HEK293 (cell line): Measurements from ENCODE around the gene PPP1R3G.

Experiments
- CTCF ChIA-PET: fragments of 350-600 bp; formaldehyde crosslinking; extraction: SDS; loops from one replicate; lab custom pipeline; 2021; ENCODE audit warnings: antibody characterized with exemption; lab: Yijun Ruan, JAX
- POLR2A ChIA-PET: fragments of 300-600 bp; formaldehyde crosslinking; extraction: SDS; loops from one replicate; lab custom pipeline; 2020; ENCODE audit warnings: antibody characterized with exemption, inconsistent platforms; lab: Yijun Ruan, JAX
- H3K27ac ChIP-seq: fragments of 200-500 bp; sonication (Bioruptor generic); 2 replicates; pipeline ENCODE4 v1.5.1; 2014; ENCODE audit warnings: low read depth, low read length, control low read depth, inconsistent platforms; ENCODE audit errors: extremely low read depth
- H3K36me3 ChIP-seq, 2 experiments: fragments of 200-500 bp in 1 of 2; sonication (Bioruptor generic) in 1 of 2; 1 replicate in 1 of 2; 2 replicates in 1 of 2; pipeline ENCODE4 v1.5.1; 2014 to 2017; ENCODE audit warnings: inconsistent platforms in 2 of 2, low read length in 2 of 2; ENCODE audit not compliant: control insufficient read depth in 2 of 2, insufficient read depth in 1 of 2
- H3K4me1 ChIP-seq: fragments of 200-500 bp; sonication (Bioruptor generic); 2 replicates; pipeline ENCODE4 v1.5.1; 2014; ENCODE audit warnings: mild to moderate bottlenecking, low read length, inconsistent platforms; ENCODE audit not compliant: control insufficient read depth, insufficient read depth
- H3K4me3 ChIP-seq: 2 replicates; pipeline ENCODE4 v1.5.1; 2011; ENCODE audit warnings: low read depth, mild to moderate bottlenecking, control low read depth, low read length, moderate library complexity
- H3K9me3 ChIP-seq: fragments of 200-500 bp; sonication (Bioruptor generic); 2 replicates; pipeline ENCODE4 v1.5.1; 2014; ENCODE audit warnings: low read depth, low read length, inconsistent platforms; ENCODE audit not compliant: control insufficient read depth, insufficient read depth
- GLI4 ChIP-seq: fragments of 450-650 bp; formaldehyde crosslinking; IDR thresholded peaks from 2 replicates; pipeline ENCODE4 v1.5.1; 2016; ENCODE audit warnings: missing biosample characterization, missing genetic modification characterization
- KLF9 ChIP-seq: fragments of 450-650 bp; formaldehyde crosslinking; IDR thresholded peaks from 2 replicates; pipeline ENCODE4 v1.5.1; 2016; ENCODE audit warnings: missing biosample characterization, missing genetic modification characterization, low read depth
- SP7 ChIP-seq: fragments of 450-650 bp; formaldehyde crosslinking; IDR thresholded peaks from 2 replicates; pipeline ENCODE4 v1.5.1; 2016; ENCODE audit warnings: missing biosample characterization, missing genetic modification characterization
- TF ChIP-seq, protein P1 (sequence below): fragments of 450-650 bp; formaldehyde crosslinking; IDR thresholded peaks from 2 replicates; pipeline ENCODE4 v1.5.1; 2016; ENCODE audit warnings: missing biosample characterization, missing genetic modification characterization, low read depth

Gene PPP1R3G

GRCh38 chr6:5136851-5137250 lies 51.7 kb downstream of the PPP1R3G start:
- CTCF ChIA-PET: interaction anchor here (0.8 to 1.4 kb wide), 4 partner anchors 12 to 106 kb away, joined by 3 to 4 read pairs (median 4); no protein-coding TSS in a partner anchor
- Histone ChIP-seq H3K4me3 (no peak overlapping the region), H3K27ac (no peak overlapping the region)
- TF ChIP-seq, protein P1, sequence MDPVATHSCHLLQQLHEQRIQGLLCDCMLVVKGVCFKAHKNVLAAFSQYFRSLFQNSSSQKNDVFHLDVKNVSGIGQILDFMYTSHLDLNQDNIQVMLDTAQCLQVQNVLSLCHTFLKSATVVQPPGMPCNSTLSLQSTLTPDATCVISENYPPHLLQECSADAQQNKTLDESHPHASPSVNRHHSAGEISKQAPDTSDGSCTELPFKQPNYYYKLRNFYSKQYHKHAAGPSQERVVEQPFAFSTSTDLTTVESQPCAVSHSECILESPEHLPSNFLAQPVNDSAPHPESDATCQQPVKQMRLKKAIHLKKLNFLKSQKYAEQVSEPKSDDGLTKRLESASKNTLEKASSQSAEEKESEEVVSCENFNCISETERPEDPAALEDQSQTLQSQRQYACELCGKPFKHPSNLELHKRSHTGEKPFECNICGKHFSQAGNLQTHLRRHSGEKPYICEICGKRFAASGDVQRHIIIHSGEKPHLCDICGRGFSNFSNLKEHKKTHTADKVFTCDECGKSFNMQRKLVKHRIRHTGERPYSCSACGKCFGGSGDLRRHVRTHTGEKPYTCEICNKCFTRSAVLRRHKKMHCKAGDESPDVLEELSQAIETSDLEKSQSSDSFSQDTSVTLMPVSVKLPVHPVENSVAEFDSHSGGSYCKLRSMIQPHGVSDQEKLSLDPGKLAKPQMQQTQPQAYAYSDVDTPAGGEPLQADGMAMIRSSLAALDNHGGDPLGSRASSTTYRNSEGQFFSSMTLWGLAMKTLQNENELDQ: no peak
- no peak for TF ChIP-seq SP7 (tag by site-specific recombination)
- TF ChIP-seq KLF9: no peak
- TF ChIP-seq GLI4 (tag by site-specific recombination): no peak
- TF ChIP-seq, all 188 proteins: peak for 0
- Histone ChIP-seq H3K36me3 (no peaks in the 10 kb centered on the region; a peak in 1 of 3 replicates), H3K9me3 (no peaks in the 10 kb centered on the region), H3K4me1 (no peaks in the 10 kb centered on the region)
- POLR2A ChIA-PET: no interaction called here
